22Rv1 (cell line): ENCODE measurements around the gene MAP3K7CL.

ENCODE experiments used
- ZFX ChIP-seq: fragments of 450-650 bp; IDR thresholded peaks from 2 replicates; pipeline ENCODE4 v1.6.1; 2017; ENCODE audit warnings: antibody characterized with exemption, borderline replicate concordance
- TF ChIP-seq, protein P1 (sequence below): fragments of 450-650 bp; IDR thresholded peaks from 2 replicates; pipeline ENCODE4 v1.5.1; 2017; ENCODE audit warnings: mild to moderate bottlenecking

DNA sequence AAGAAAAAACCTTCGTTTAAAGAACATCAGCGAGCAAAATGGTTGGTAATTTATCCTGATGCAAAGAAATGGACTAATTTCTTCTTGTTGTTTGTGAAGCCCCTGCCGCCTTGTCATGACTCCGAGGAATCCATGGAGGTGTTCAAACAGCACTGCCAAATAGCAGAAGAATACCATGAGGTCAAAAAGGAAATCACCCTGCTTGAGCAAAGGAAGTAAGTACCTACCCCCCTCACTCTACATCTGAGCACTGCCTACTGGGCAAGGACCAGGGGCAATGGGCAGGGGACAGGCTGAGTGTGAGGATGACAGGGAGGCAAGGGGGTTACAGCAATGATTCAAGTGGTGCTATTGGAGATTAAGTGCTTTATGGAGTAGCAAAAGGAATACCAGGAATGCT lies 29.4 kb downstream of the MAP3K7CL start:
- TF ChIP-seq, protein P1, sequence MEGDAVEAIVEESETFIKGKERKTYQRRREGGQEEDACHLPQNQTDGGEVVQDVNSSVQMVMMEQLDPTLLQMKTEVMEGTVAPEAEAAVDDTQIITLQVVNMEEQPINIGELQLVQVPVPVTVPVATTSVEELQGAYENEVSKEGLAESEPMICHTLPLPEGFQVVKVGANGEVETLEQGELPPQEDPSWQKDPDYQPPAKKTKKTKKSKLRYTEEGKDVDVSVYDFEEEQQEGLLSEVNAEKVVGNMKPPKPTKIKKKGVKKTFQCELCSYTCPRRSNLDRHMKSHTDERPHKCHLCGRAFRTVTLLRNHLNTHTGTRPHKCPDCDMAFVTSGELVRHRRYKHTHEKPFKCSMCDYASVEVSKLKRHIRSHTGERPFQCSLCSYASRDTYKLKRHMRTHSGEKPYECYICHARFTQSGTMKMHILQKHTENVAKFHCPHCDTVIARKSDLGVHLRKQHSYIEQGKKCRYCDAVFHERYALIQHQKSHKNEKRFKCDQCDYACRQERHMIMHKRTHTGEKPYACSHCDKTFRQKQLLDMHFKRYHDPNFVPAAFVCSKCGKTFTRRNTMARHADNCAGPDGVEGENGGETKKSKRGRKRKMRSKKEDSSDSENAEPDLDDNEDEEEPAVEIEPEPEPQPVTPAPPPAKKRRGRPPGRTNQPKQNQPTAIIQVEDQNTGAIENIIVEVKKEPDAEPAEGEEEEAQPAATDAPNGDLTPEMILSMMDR = no peak
- no peak for TF ChIP-seq ZFX
